A673 (cell line): ENCODE data around the gene PNLIPRP1. TPM values are rescaled to one million over a fixed set of nuclear protein-coding genes. Genes with fewer than 3 reads are reported as not detected.

Experiments
- BruUV-seq: library from RNA; stranded (reverse); fragments of 400-500 nt; replicated peaks from 2 replicates; lab custom pipeline; 2021; lab: Mats Ljungman, UMichigan
- CTCF ChIA-PET: fragments of 300-600 bp; sonication (Branson Sonifier 250); formaldehyde crosslinking; loops from one replicate; lab custom pipeline; 2022; ENCODE audit warnings: antibody characterized with exemption; lab: Charles Lee
- POLR2A ChIA-PET: fragments of 300-600 bp; sonication (Branson Sonifier 250); formaldehyde crosslinking; loops from one replicate; lab custom pipeline; 2022; ENCODE audit warnings: antibody characterized with exemption; ENCODE audit not compliant: low non-redundant PET; lab: Charles Lee
- DNase-seq: peaks from one replicate; pipeline ENCODE4 v3.0.0-alpha.2; 2015; ENCODE audit warnings: low spot score
- H3K27ac ChIP-seq: fragments of 200-600 bp; sonication (generic); 2 replicates; pipeline ENCODE4 v1.5.1; 2016; ENCODE audit warnings: mixed run types, low read depth, mild to moderate bottlenecking, mixed read lengths, antibody characterized with exemption, low read length; ENCODE audit not compliant: poor library complexity, severe bottlenecking
- H3K27me3 ChIP-seq: fragments of 200-600 bp; sonication (generic); replicated peaks from 2 replicates; pipeline ENCODE4 v1.6.1; 2017; ENCODE audit warnings: mixed run types, low read depth, mild to moderate bottlenecking, mixed read lengths, antibody characterized with exemption, low read length; ENCODE audit not compliant: insufficient read depth, poor library complexity
- H3K36me3 ChIP-seq: fragments of 200-600 bp; sonication (generic); 2 replicates; pipeline ENCODE4 v1.6.1; 2016; ENCODE audit warnings: mixed run types, mild to moderate bottlenecking, mixed read lengths, antibody characterized with exemption, low read length; ENCODE audit not compliant: insufficient read depth, poor library complexity, severe bottlenecking
- H3K4me1 ChIP-seq: fragments of 200-600 bp; sonication (generic); 2 replicates; pipeline ENCODE4 v1.6.1; 2017; ENCODE audit warnings: mixed run types, mild to moderate bottlenecking, mixed read lengths, antibody characterized with exemption, low read length; ENCODE audit not compliant: insufficient read depth, poor library complexity, severe bottlenecking
- H3K4me3 ChIP-seq: fragments of 200-600 bp; sonication (generic); 2 replicates; pipeline ENCODE4 v1.5.1; 2016; ENCODE audit warnings: low read depth, mixed run types, mild to moderate bottlenecking, mixed read lengths, low read length; ENCODE audit not compliant: poor library complexity, severe bottlenecking
- H3K9me3 ChIP-seq: fragments of 200-600 bp; sonication (generic); 2 replicates; pipeline ENCODE4 v1.6.1; 2016; ENCODE audit warnings: mixed run types, low read depth, mild to moderate bottlenecking, mixed read lengths, antibody characterized with exemption, low read length; ENCODE audit not compliant: poor library complexity, severe bottlenecking
- CTCF ChIP-seq: fragments of 300-800, 200-600 bp; sonication (generic); conservative IDR thresholded peaks from 2 replicates; pipeline ENCODE4 v1.5.1; 2017; ENCODE audit warnings: low read depth, mild to moderate bottlenecking, antibody characterized with exemption, low read length, moderate library complexity, mixed read lengths
- EZH2 ChIP-seq: fragments of 200-600 bp; sonication (generic); IDR thresholded peaks from 2 replicates; pipeline ENCODE4 v1.6.1; 2017; ENCODE audit warnings: borderline replicate concordance, low read depth, mild to moderate bottlenecking, mixed read lengths, antibody characterized with exemption, low read length; ENCODE audit not compliant: poor library complexity, severe bottlenecking
- intact Hi-C: fragments of 100-400 bp; cut with micrococcal nuclease; formaldehyde crosslinking; loops from one replicate; pipeline ENCODE4 v1.10.0; 2022; ENCODE audit not compliant: unreplicated experiment
- total RNA-seq: library from RNA; stranded (reverse); gene quantifications from 2 replicates; pipeline ENCODE4 v1.2.3, GENCODE V29; 2021

Gene PNLIPRP1
- total RNA-seq, 1 experiment from 2014 or later = not detected

- no TSS peak for BruUV-seq
- no peaks in the 10 kb centered on the region for H3K36me3 ChIP-seq
- no peak within 1 kb of the TSS for H3K4me3 ChIP-seq
- CTCF ChIA-PET = no interaction called here
- no peak within 1 kb of the TSS for H3K27ac ChIP-seq
- H3K9me3 ChIP-seq = no peaks in the 10 kb centered on the region
- intact Hi-C loops = no loop called here
- TF ChIP-seq CTCF (no peak), EZH2 (no peak)
- H3K27me3 ChIP-seq = peaks cover 13% of the 10 kb centered on the region
- DNase-seq = no peak
- POLR2A ChIA-PET = no interaction called here
- H3K4me1 ChIP-seq = no peaks in the 10 kb centered on the region
Measured at GRCh38 chr10:116545756-116546155, 45.0 kb upstream of the PNLIPRP1 start, which contains the start of gene PNLIP. Gene PNLIP, plus strand, starts transcription at chr10:116545931. Its CDS starts 162 bp downstream, at chr10:116546093.

GRCh38 chr10:116548301-116548700, 42.5 kb upstream of the PNLIPRP1 start:
- ChIA-PET CTCF (no interaction called here), POLR2A (no interaction called here)
- no peaks in the 10 kb centered on the region for H3K9me3 ChIP-seq
- no peak overlapping the region for H3K27ac ChIP-seq
- no peak for DNase-seq
- BruUV-seq = no TSS peak
- peaks cover 6% of the 10 kb centered on the region for H3K27me3 ChIP-seq
- no peaks in the 10 kb centered on the region for H3K4me1 ChIP-seq
- H3K36me3 ChIP-seq = no peaks in the 10 kb centered on the region
- H3K4me3 ChIP-seq = no peak overlapping the region
- intact Hi-C loops = no loop called here
- TF ChIP-seq EZH2 (no peak), CTCF (no peak)

- TF ChIP-seq CTCF = no peak
- TF ChIP-seq EZH2 = no peak
- H3K4me3 ChIP-seq = no peak overlapping the region
- intact Hi-C loops = no loop called here
- no peaks in the 10 kb centered on the region for H3K4me1 ChIP-seq
- H3K9me3 ChIP-seq = no peaks in the 10 kb centered on the region
- ChIA-PET CTCF (no interaction called here), POLR2A (no interaction called here)
- H3K27me3 ChIP-seq = peaks cover 5% of the 10 kb centered on the region
- H3K27ac ChIP-seq = no peak overlapping the region
- no TSS peak for BruUV-seq
- no peaks in the 10 kb centered on the region for H3K36me3 ChIP-seq
- no peak for DNase-seq
Measured at GRCh38 chr10:116553378-116553980, 37.3 kb upstream of the PNLIPRP1 start.
